ENCODE data around the gene UQCC5. TPM values are rescaled to one million over a fixed set of nuclear protein-coding genes. Genes with fewer than 3 reads are reported as not detected.

Gene UQCC5
- total and polyA plus RNA-seq, 2 experiments from 2014 or later, result 0.32 to 64.2 TPM

GRCh38 chr3:52488746-52489145 lies 47.7 kb upstream of the UQCC5 start:
- Histone ChIP-seq H3K27me3 (replicated peaks; ENCODE audit: insufficient read depth) (no peaks in the 10 kb centered on the region), H3F3A (ENCODE audit: insufficient read depth) (peaks cover 3% of the 10 kb centered on the region; the same call in 1 of the 2 replicates), H3K9me2 (ENCODE audit: insufficient read depth) (no peaks in the 10 kb centered on the region), H3K4me2 (ENCODE audit: unreplicated experiment) (no peak overlapping the region), H4K20me1 (ENCODE audit: insufficient read depth) (no peaks in the 10 kb centered on the region), H3K9me3 (ENCODE audit: low read depth) (no peaks in the 10 kb centered on the region), H3K9ac (no peak overlapping the region), H2AFZ (no peak overlapping the region), H3K36me3 (ENCODE audit: low read depth) (peaks cover 12% of the 10 kb centered on the region; the same call in 1 of the 2 replicates), H3K27ac (no peak overlapping the region), H3K79me2 (ENCODE audit: insufficient read depth) (no peaks in the 10 kb centered on the region), H3K4me1 (ENCODE audit: insufficient read depth) (peaks cover 5% of the 10 kb centered on the region; the same call in 1 of the 2 replicates), H3K4me3 (no peak overlapping the region)
- WGBS, 2 experiments (ENCODE audit: low coverage in 1 of 2, low lambda C conversion rate in 2 of 2, missing lambda C conversion rate in 2 of 2), result 92 to 100% methylated on average over 3 of the region's 3 CpGs
- DNase-seq, result no peak
- TF ChIP-seq EZH2phosphoT487 (IDR thresholded peaks at IDR 0.05; ENCODE audit: insufficient read depth, low read depth) (no peak), EZH2 (IDR thresholded peaks at IDR 0.05; ENCODE audit: insufficient read depth, poor library complexity, severe bottlenecking) (no peak)
- in situ Hi-C loops (cut with MboI), result no loop called here

GRCh38 chr3:52489453-52489852 lies 47.0 kb upstream of the UQCC5 start:
- Histone ChIP-seq H3K79me2 (ENCODE audit: insufficient read depth) (no peaks in the 10 kb centered on the region), H2AFZ (no peak overlapping the region), H3K9me2 (ENCODE audit: insufficient read depth) (no peaks in the 10 kb centered on the region), H3K4me2 (ENCODE audit: unreplicated experiment) (no peak overlapping the region), H3K4me1 (ENCODE audit: insufficient read depth) (no peaks in the 10 kb centered on the region), H3K36me3 (ENCODE audit: low read depth) (peaks cover 12% of the 10 kb centered on the region; the same call in 1 of the 2 replicates), H3K9ac (no peak overlapping the region), H3K9me3 (ENCODE audit: low read depth) (no peaks in the 10 kb centered on the region), H3K27me3 (replicated peaks; ENCODE audit: insufficient read depth) (no peaks in the 10 kb centered on the region), H3F3A (ENCODE audit: insufficient read depth) (no peaks in the 10 kb centered on the region), H4K20me1 (ENCODE audit: insufficient read depth) (no peaks in the 10 kb centered on the region), H3K4me3 (no peak overlapping the region), H3K27ac (no peak overlapping the region)
- WGBS, 2 experiments (ENCODE audit: low coverage in 1 of 2, low lambda C conversion rate in 2 of 2, missing lambda C conversion rate in 2 of 2), result 91 to 93% methylated on average over 18 of the region's 18 CpGs
- TF ChIP-seq EZH2 (IDR thresholded peaks at IDR 0.05; ENCODE audit: insufficient read depth, poor library complexity, severe bottlenecking), result no peak
- no peak for TF ChIP-seq EZH2phosphoT487 (IDR thresholded peaks at IDR 0.05; ENCODE audit: insufficient read depth, low read depth)
- in situ Hi-C loops (cut with MboI), result no loop called here
- DNase-seq, result no peak

- Histone ChIP-seq H3K9ac (no peak overlapping the region), H3K4me1 (ENCODE audit: insufficient read depth) (no peaks in the 10 kb centered on the region; the same call in 1 of the 2 replicates), H3F3A (ENCODE audit: insufficient read depth) (no peaks in the 10 kb centered on the region), H3K27me3 (replicated peaks; ENCODE audit: insufficient read depth) (no peaks in the 10 kb centered on the region), H3K27ac (no peak overlapping the region), H4K20me1 (ENCODE audit: insufficient read depth) (no peaks in the 10 kb centered on the region), H3K4me2 (ENCODE audit: unreplicated experiment) (no peak overlapping the region), H3K9me3 (ENCODE audit: low read depth) (no peaks in the 10 kb centered on the region), H3K9me2 (ENCODE audit: insufficient read depth) (no peaks in the 10 kb centered on the region), H3K4me3 (no peak overlapping the region), H3K36me3 (ENCODE audit: low read depth) (peaks cover 8% of the 10 kb centered on the region; the same call in 1 of the 2 replicates), H3K79me2 (ENCODE audit: insufficient read depth) (no peaks in the 10 kb centered on the region), H2AFZ (no peak overlapping the region)
- WGBS, 2 experiments (ENCODE audit: low coverage in 1 of 2, low lambda C conversion rate in 2 of 2, missing lambda C conversion rate in 2 of 2), result 90 to 92% methylated on average over 21 of the region's 22 CpGs
- TF ChIP-seq EZH2phosphoT487 (IDR thresholded peaks at IDR 0.05; ENCODE audit: insufficient read depth, low read depth) (no peak), EZH2 (IDR thresholded peaks at IDR 0.05; ENCODE audit: insufficient read depth, poor library complexity, severe bottlenecking) (no peak)
- in situ Hi-C loops (cut with MboI), result no loop called here
- DNase-seq, result no peak
Measured at GRCh38 chr3:52490035-52490938, 46.1 kb upstream of the UQCC5 start.

GRCh38 chr3:52490939-52491526 lies 45.4 kb upstream of the UQCC5 start:
- H3K27ac ChIP-seq, result no peak overlapping the region
- H3K79me2 ChIP-seq (ENCODE audit: insufficient read depth), result no peaks in the 10 kb centered on the region
- no peak for TF ChIP-seq EZH2phosphoT487 (IDR thresholded peaks at IDR 0.05; ENCODE audit: insufficient read depth, low read depth)
- no peak for TF ChIP-seq EZH2 (IDR thresholded peaks at IDR 0.05; ENCODE audit: insufficient read depth, poor library complexity, severe bottlenecking)
- H3K9ac ChIP-seq, result no peak overlapping the region
- H3K4me2 ChIP-seq (ENCODE audit: unreplicated experiment), result no peak overlapping the region
- no peak overlapping the region for H3K4me3 ChIP-seq
- H3K36me3 ChIP-seq (ENCODE audit: low read depth), result peaks cover 7% of the 10 kb centered on the region; the same call in 1 of the 2 replicates
- H2AFZ ChIP-seq, result no peak overlapping the region
- WGBS, 2 experiments (ENCODE audit: low coverage in 1 of 2, low lambda C conversion rate in 2 of 2, missing lambda C conversion rate in 2 of 2), result 90 to 93% methylated on average over 10 to 23 of the region's 23 CpGs
- peaks cover 7% of the 10 kb centered on the region for H3K4me1 ChIP-seq (ENCODE audit: insufficient read depth)
- H4K20me1 ChIP-seq (ENCODE audit: insufficient read depth), result no peaks in the 10 kb centered on the region
- H3K27me3 ChIP-seq (replicated peaks; ENCODE audit: insufficient read depth), result no peaks in the 10 kb centered on the region
- no peaks in the 10 kb centered on the region for H3F3A ChIP-seq (ENCODE audit: insufficient read depth)
- DNase-seq, result no peak
- no peaks in the 10 kb centered on the region for H3K9me3 ChIP-seq (ENCODE audit: low read depth)
- in situ Hi-C loops (cut with MboI), result no loop called here
- no peaks in the 10 kb centered on the region for H3K9me2 ChIP-seq (ENCODE audit: insufficient read depth)
